Measurements from ENCODE around the gene CYTL1.
A peak's percentile ranks its signal among the peaks of the same experiment; 100 is the strongest.
"Not testable (repeated sequence)": the region's sequence is repeated elsewhere in the genome, so short reads cannot be mapped to it uniquely, and the experiment has no call there.

Gene CYTL1

GRCh38 chr4:4996935-4997334 is 22.3 kb downstream of the CYTL1 start:
- not testable (repeated sequence) for DNase-seq (ENCODE audit: low read depth)

GRCh38 chr4:4995908-4996265 is 23.4 kb downstream of the CYTL1 start:
- DNase-seq (ENCODE audit: low read depth), result no peak

- peak; percentile 10 for DNase-seq (ENCODE audit: low read depth)
These were observed 24.0 kb downstream of the CYTL1 start for GRCh38 chr4:4995103-4995907.

- no peak for DNase-seq (ENCODE audit: low read depth)
These were observed 24.8 kb downstream of the CYTL1 start for GRCh38 chr4:4994312-4995097.

GRCh38 chr4:4992833-4993232 is 26.4 kb downstream of the CYTL1 start:
- DNase-seq (ENCODE audit: low read depth), result no peak

- no peak for DNase-seq (ENCODE audit: low read depth)
These were observed 27.6 kb downstream of the CYTL1 start for GRCh38 chr4:4991541-4992099.

- DNase-seq (ENCODE audit: low read depth), result no peak
These were observed 28.3 kb downstream of the CYTL1 start for GRCh38 chr4:4990857-4991540.

GRCh38 chr4:4990329-4990728 is 28.9 kb downstream of the CYTL1 start:
- no peak for DNase-seq (ENCODE audit: low read depth)

GRCh38 chr4:4989083-4989622 is 30.1 kb downstream of the CYTL1 start:
- no peak for DNase-seq (ENCODE audit: low read depth)

GRCh38 chr4:4987656-4988055 is 31.6 kb downstream of the CYTL1 start:
- DNase-seq (ENCODE audit: low read depth), result no peak

GRCh38 chr4:4986841-4987240 is 32.4 kb downstream of the CYTL1 start:
- DNase-seq (ENCODE audit: low read depth), result no peak

- no peak for DNase-seq (ENCODE audit: low read depth)
These were observed 33.4 kb downstream of the CYTL1 start for GRCh38 chr4:4985844-4986243.

GRCh38 chr4:4985036-4985435 is 34.2 kb downstream of the CYTL1 start:
- DNase-seq (ENCODE audit: low read depth), result no peak

GRCh38 chr4:4984186-4984585 is 35.1 kb downstream of the CYTL1 start:
- no peak for DNase-seq (ENCODE audit: low read depth)

GRCh38 chr4:4981827-4982226 is 37.4 kb downstream of the CYTL1 start:
- no peak for DNase-seq (ENCODE audit: low read depth)

GRCh38 chr4:4981427-4981826 is 37.8 kb downstream of the CYTL1 start:
- no peak for DNase-seq (ENCODE audit: low read depth)

GRCh38 chr4:4980621-4981230 is 38.5 kb downstream of the CYTL1 start:
- DNase-seq (ENCODE audit: low read depth), result no peak

- DNase-seq (ENCODE audit: low read depth), result no peak
These were observed 39.3 kb downstream of the CYTL1 start for GRCh38 chr4:4979971-4980370.

- no peak for DNase-seq (ENCODE audit: low read depth)
These were observed 44.5 kb downstream of the CYTL1 start for GRCh38 chr4:4974727-4975126.

- no peak for DNase-seq (ENCODE audit: low read depth)
These were observed 47.5 kb downstream of the CYTL1 start for GRCh38 chr4:4971796-4972195.

- DNase-seq (ENCODE audit: low read depth), result no peak
These were observed 50.0 kb downstream of the CYTL1 start for GRCh38 chr4:4969298-4969697.

Measured in stimulated activated CD8-positive, alpha-beta memory T cell treated with anti-CD3 and anti-CD28 coated beads, Interleukin-12 subunit alpha, Interleukin-12 subunit beta, amount 100 ng/mL, for 1 hour (primary cell).